ENCODE measurements around the gene STARD8.
"Not testable (repeated sequence)": the region's sequence is repeated elsewhere in the genome, so short reads cannot be mapped to it uniquely, and the experiment has no call there.

Gene STARD8

DNA sequence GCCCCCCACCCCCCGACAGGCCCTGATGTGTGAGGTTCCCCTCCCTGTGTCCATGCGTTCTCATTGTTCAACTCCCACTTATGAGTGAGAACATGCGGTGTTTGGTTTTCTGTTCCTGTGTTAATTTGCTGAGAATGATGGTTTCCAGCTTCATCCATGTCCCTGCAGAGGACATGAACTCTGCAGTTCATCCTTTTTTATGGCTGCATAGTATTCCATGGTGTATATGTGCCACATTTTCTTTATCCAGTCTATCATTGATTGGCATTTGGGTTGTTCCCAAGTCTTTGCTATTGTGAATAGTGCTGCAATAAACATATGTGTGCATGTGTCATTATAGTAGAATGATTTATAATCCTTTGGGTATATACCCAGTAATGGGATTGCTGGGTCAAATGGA is 32.7 kb upstream of the STARD8 start:
- H3K4me1 ChIP-seq (ENCODE audit: control insufficient read depth in 1 of 2, insufficient read depth in 2 of 2, low read length in 2 of 2); H3K36me3 ChIP-seq (ENCODE audit: control insufficient read depth in 1 of 2, insufficient read depth in 2 of 2, low read length in 2 of 2); H3K18ac ChIP-seq (ENCODE audit: low read length); H3K4ac ChIP-seq (ENCODE audit: low read depth, low read length); H2AK5ac ChIP-seq (ENCODE audit: low read length); H3K23ac ChIP-seq (ENCODE audit: low read length); H3K4me3 ChIP-seq (ENCODE audit: low read depth, low read length); DNase-seq; H3K9ac ChIP-seq (ENCODE audit: low read length); H2BK5ac ChIP-seq (ENCODE audit: low read depth, low read length, poor library complexity); H2BK120ac ChIP-seq (ENCODE audit: insufficient read depth, low read length, poor library complexity); H3K14ac ChIP-seq (ENCODE audit: low read length); H3K79me1 ChIP-seq (ENCODE audit: low read length); H4K91ac ChIP-seq (ENCODE audit: low read depth, low read length); H3K79me2 ChIP-seq (ENCODE audit: control insufficient read depth, insufficient read depth, low read length, poor library complexity); H3K27me3 ChIP-seq (ENCODE audit: insufficient read depth, low read length); H4K12ac ChIP-seq (ENCODE audit: low read depth, low read length); H3K9me3 ChIP-seq (ENCODE audit: insufficient read depth, low read depth, low read length); H3K27ac ChIP-seq (ENCODE audit: low read depth, low read length); H2BK12ac ChIP-seq (ENCODE audit: low read length); H3K4me2 ChIP-seq (ENCODE audit: low read length); H4K8ac ChIP-seq (ENCODE audit: low read depth, low read length); H2AFZ ChIP-seq (ENCODE audit: insufficient read depth, low read length, poor library complexity): not testable (repeated sequence)
- WGBS (ENCODE audit: extremely low coverage, insufficient coverage, insufficient read length): no CpG with 5 or more reads among the region's 3 CpGs

DNA sequence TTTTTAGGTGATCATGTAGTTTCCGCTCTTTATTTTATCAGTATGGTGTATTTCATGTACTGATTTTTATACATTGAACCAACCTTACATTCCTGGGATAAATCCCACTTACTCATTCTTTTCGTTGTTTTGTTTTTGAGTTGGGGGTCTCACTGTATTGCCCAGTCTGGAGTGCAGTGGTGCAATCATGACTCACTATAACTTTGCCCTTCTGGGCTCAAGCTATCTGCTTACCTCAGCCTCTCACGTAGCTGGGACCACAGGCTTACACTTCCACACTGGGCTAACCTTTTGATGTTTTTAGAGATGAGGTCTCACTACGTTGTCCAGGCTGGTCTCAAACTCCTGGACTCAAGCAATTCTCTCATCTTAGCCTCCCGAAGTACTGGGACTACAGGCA is 19.5 kb upstream of the STARD8 start:
- Histone ChIP-seq H4K91ac (ENCODE audit: low read depth, low read length) (no peak overlapping the region), H2BK5ac (ENCODE audit: low read depth, low read length, poor library complexity) (no peak overlapping the region), H3K4me3 (ENCODE audit: low read depth, low read length) (no peak overlapping the region), H3K4me2 (ENCODE audit: low read length) (no peak overlapping the region), H3K27me3 (ENCODE audit: insufficient read depth, low read length) (no peaks in the 10 kb centered on the region), H3K79me1 (ENCODE audit: low read length) (no peaks in the 10 kb centered on the region), H3K14ac (ENCODE audit: low read length) (no peak overlapping the region), H3K9ac (ENCODE audit: low read length) (no peak overlapping the region), H4K12ac (ENCODE audit: low read depth, low read length) (no peak overlapping the region), H3K79me2 (ENCODE audit: control insufficient read depth, insufficient read depth, low read length, poor library complexity) (peaks cover 2% of the 10 kb centered on the region), H3K18ac (ENCODE audit: low read length) (no peak overlapping the region), H3K27ac (ENCODE audit: low read depth, low read length) (no peak overlapping the region), H3K36me3 (ENCODE audit: control insufficient read depth in 1 of 2, insufficient read depth in 2 of 2, low read length in 2 of 2) (no peaks in the 10 kb centered on the region), H2AFZ (ENCODE audit: insufficient read depth, low read length, poor library complexity) (no peak overlapping the region), H3K23ac (ENCODE audit: low read length) (no peak overlapping the region), H3K4me1 (ENCODE audit: control insufficient read depth in 1 of 2, insufficient read depth in 2 of 2, low read length in 2 of 2) (peaks cover 5 to 7% of the 10 kb centered on the region in 2 experiments), H2BK12ac (ENCODE audit: low read length) (no peak overlapping the region), H2AK5ac (ENCODE audit: low read length) (no peak overlapping the region), H3K9me3 (ENCODE audit: insufficient read depth, low read depth, low read length) (no peaks in the 10 kb centered on the region), H2BK120ac (ENCODE audit: insufficient read depth, low read length, poor library complexity) (no peak overlapping the region), H3K4ac (ENCODE audit: low read depth, low read length) (no peak overlapping the region), H4K8ac (ENCODE audit: low read depth, low read length) (no peak overlapping the region)
- WGBS (ENCODE audit: extremely low coverage, insufficient coverage, insufficient read length): no CpG with 5 or more reads among the region's 5 CpGs
- no peak for DNase-seq

DNA sequence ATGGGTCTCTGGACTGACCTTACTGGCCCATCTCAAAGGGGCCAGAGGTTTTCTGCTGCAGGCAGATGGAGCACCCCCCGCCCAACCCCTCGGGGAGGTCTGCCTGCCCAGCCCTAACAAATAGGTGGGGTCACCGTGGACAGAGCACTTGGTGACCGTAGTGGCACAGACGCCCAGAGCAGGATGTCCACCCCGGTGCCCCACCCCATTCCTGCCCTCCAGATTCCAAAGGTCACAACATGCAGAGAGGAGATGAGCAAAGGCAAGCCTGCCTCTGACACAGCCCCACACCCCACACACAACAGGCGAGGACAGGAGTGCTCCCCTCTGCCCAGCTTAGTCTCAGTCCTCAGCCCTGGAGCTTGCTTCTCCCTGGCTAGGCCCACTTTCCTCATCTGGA is 17.5 kb upstream of the STARD8 start:
- not testable (repeated sequence) for H3K23ac ChIP-seq (ENCODE audit: low read length); H3K18ac ChIP-seq (ENCODE audit: low read length); H2AFZ ChIP-seq (ENCODE audit: insufficient read depth, low read length, poor library complexity); H3K4me1 ChIP-seq (ENCODE audit: control insufficient read depth in 1 of 2, insufficient read depth in 2 of 2, low read length in 2 of 2); H4K8ac ChIP-seq (ENCODE audit: low read depth, low read length); DNase-seq; H3K79me1 ChIP-seq (ENCODE audit: low read length); H3K9me3 ChIP-seq (ENCODE audit: insufficient read depth, low read depth, low read length); H2BK12ac ChIP-seq (ENCODE audit: low read length); H4K12ac ChIP-seq (ENCODE audit: low read depth, low read length); H3K4me3 ChIP-seq (ENCODE audit: low read depth, low read length); H3K9ac ChIP-seq (ENCODE audit: low read length); H3K27ac ChIP-seq (ENCODE audit: low read depth, low read length); H3K4me2 ChIP-seq (ENCODE audit: low read length); H3K4ac ChIP-seq (ENCODE audit: low read depth, low read length); H3K27me3 ChIP-seq (ENCODE audit: insufficient read depth, low read length); H2BK120ac ChIP-seq (ENCODE audit: insufficient read depth, low read length, poor library complexity); H2AK5ac ChIP-seq (ENCODE audit: low read length); H2BK5ac ChIP-seq (ENCODE audit: low read depth, low read length, poor library complexity); H3K14ac ChIP-seq (ENCODE audit: low read length); H4K91ac ChIP-seq (ENCODE audit: low read depth, low read length); H3K36me3 ChIP-seq (ENCODE audit: control insufficient read depth in 1 of 2, insufficient read depth in 2 of 2, low read length in 2 of 2); H3K79me2 ChIP-seq (ENCODE audit: control insufficient read depth, insufficient read depth, low read length, poor library complexity)
- no CpG with 5 or more reads among the region's 7 CpGs for WGBS (ENCODE audit: extremely low coverage, insufficient coverage, insufficient read length)

DNA sequence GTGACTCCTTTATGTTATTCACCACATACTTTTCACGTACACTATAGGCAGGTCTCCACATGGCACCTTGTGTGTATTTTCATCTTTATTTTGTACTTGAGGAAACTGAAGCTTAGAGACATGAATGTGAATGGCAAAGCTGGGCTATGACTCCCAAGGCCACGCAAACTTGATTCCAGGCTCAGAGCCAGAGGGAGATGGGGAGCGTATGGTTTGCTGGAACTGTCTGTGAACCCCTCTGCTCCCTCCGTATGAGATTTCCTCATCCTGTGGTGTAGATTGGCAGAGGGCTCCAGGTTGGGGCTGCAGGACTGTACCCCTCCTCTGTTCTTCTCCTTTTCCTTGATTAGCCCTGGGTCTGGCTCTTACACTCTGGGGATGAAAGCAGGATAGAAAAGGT is 16.1 kb upstream of the STARD8 start:
- H4K8ac ChIP-seq (ENCODE audit: low read depth, low read length): no peak overlapping the region
- no peaks in the 10 kb centered on the region for H3K9me3 ChIP-seq (ENCODE audit: insufficient read depth, low read depth, low read length)
- DNase-seq: no peak
- H3K36me3 ChIP-seq (ENCODE audit: control insufficient read depth in 1 of 2, insufficient read depth in 2 of 2, low read length in 2 of 2): no peaks in the 10 kb centered on the region
- peaks cover 2% of the 10 kb centered on the region for H3K79me2 ChIP-seq (ENCODE audit: control insufficient read depth, insufficient read depth, low read length, poor library complexity)
- no peaks in the 10 kb centered on the region for H3K27me3 ChIP-seq (ENCODE audit: insufficient read depth, low read length)
- H4K91ac ChIP-seq (ENCODE audit: low read depth, low read length): peak overlapping the region; percentile 7
- H3K4me3 ChIP-seq (ENCODE audit: low read depth, low read length): no peak overlapping the region
- no peak overlapping the region for H3K14ac ChIP-seq (ENCODE audit: low read length)
- no CpG with 5 or more reads among the region's 4 CpGs for WGBS (ENCODE audit: extremely low coverage, insufficient coverage, insufficient read length)
- no peak overlapping the region for H2AK5ac ChIP-seq (ENCODE audit: low read length)
- no peak overlapping the region for H3K18ac ChIP-seq (ENCODE audit: low read length)
- H4K12ac ChIP-seq (ENCODE audit: low read depth, low read length): no peak overlapping the region
- no peak overlapping the region for H3K4me2 ChIP-seq (ENCODE audit: low read length)
- no peak overlapping the region for H3K9ac ChIP-seq (ENCODE audit: low read length)
- H3K4me1 ChIP-seq (ENCODE audit: control insufficient read depth in 1 of 2, insufficient read depth in 2 of 2, low read length in 2 of 2): peaks cover 5 to 7% of the 10 kb centered on the region in 2 experiments
- no peak overlapping the region for H2AFZ ChIP-seq (ENCODE audit: insufficient read depth, low read length, poor library complexity)
- H3K27ac ChIP-seq (ENCODE audit: low read depth, low read length): no peak overlapping the region
- H3K79me1 ChIP-seq (ENCODE audit: low read length): no peaks in the 10 kb centered on the region
- H3K23ac ChIP-seq (ENCODE audit: low read length): no peak overlapping the region
- no peak overlapping the region for H2BK12ac ChIP-seq (ENCODE audit: low read length)
- no peak overlapping the region for H3K4ac ChIP-seq (ENCODE audit: low read depth, low read length)
- H2BK120ac ChIP-seq (ENCODE audit: insufficient read depth, low read length, poor library complexity): no peak overlapping the region
- no peak overlapping the region for H2BK5ac ChIP-seq (ENCODE audit: low read depth, low read length, poor library complexity)
